ENCODE measurements around the gene RBL1. TPM values are rescaled to one million over a fixed set of nuclear protein-coding genes. Genes with fewer than 3 reads are reported as not detected.
A peak's percentile ranks its signal among the peaks of the same experiment; 100 is the strongest.

RBL1 gene
- total and polyA plus RNA-seq, 10 of the 15 experiments (the other 5 are each of a cell fraction or from before 2014, with no cell fraction given): 4.5 to 51.1 (median 24.9) TPM

DNA sequence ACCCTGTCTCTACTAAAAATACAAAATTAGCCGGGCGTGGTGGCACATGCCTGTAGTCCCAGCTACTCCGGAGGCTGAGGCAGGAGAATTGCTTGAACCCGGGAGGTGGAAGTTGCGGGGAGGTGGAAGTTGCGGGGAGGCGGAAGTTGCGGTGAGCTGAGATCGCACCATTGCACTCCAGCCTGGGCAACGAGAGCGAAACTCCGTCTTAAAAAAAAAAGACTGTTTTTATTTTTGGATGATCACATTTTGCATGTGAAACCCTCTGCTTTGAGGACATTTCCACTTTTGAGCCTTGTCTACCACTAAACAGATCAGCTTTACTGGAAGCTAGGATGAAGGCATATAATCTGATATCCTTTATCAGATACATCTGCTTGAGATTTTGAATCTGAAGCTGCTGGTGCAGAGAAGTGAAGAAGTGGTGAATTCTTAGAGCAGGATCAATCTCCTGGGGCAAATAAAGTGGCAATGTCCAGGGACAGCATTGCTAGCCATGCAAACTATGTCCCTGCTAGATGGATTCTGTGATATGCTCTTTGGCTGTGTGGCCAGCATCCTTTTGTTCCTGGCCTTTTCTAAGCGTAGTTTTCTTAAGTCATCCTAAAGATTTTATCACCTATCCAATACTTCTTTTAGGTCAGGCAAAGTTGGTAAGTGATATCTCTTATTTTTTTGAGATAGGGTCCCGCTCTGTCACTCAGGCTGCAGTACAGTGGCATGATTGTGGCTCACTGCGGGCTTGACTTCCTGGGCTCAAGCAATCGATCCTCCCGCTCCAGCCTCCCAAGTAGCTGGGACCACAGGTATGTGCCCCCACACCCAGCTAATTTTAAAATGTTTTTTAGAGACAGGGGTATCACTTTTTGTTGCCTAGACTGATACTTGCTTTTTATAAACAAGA lies 23.3 kb downstream of the RBL1 start:
- WGBS (ENCODE audit: insufficient coverage, insufficient replicate concordance, low lambda C conversion rate, missing lambda C conversion rate): 12% methylated on average over 16 of the region's 17 CpGs
- ATAC-seq (no peak), DNase-seq (ENCODE audit: low read depth, low spot score) (no peak), FAIRE-seq (no peak)
- Histone ChIP-seq H3K9me3 (replicated peaks; ENCODE audit: control insufficient read depth, insufficient read depth, low read length) (peaks cover 1% of the 10 kb centered on the region; the same call in 2 of the 3 replicates), H3K9ac (ENCODE audit: control insufficient read depth, insufficient read depth, low read length) (no peak overlapping the region), H3K79me2 (ENCODE audit: control insufficient read depth, insufficient read depth, low read length) (peaks cover 3% of the 10 kb centered on the region), H3K36me3 (ENCODE audit: control insufficient read depth in 2 of 2, insufficient read depth in 2 of 2, low read length in 1 of 2) (peaks cover 0 to 13% of the 10 kb centered on the region in 2 experiments; a peak in 2 of 4 replicates), H3K4me1 (ENCODE audit: control insufficient read depth, insufficient read depth, low read length) (peaks cover 9% of the 10 kb centered on the region), H3K27ac (ENCODE audit: control insufficient read depth, insufficient read depth) (no peak overlapping the region; the same call in 1 of the 2 replicates), H4K20me1 (ENCODE audit: control insufficient read depth, insufficient read depth) (no peaks in the 10 kb centered on the region), H3K27me3 (replicated peaks in 1 of 2; ENCODE audit: control insufficient read depth in 2 of 2, insufficient read depth in 2 of 2, low read length in 1 of 2) (no peaks in the 10 kb centered on the region), H3K4me3 (no peak overlapping the region), H3K4me2 (ENCODE audit: control insufficient read depth, insufficient read depth) (peak overlapping the region; percentile 6; the same call in 1 of the 2 replicates), H2AFZ (ENCODE audit: control insufficient read depth, low read depth, low read length) (no peak overlapping the region)
- intact Hi-C loops (cut with micrococcal nuclease; ENCODE audit: unreplicated experiment) (no loop called here), in situ Hi-C loops (cut with MboI) (no loop called here)
- TF ChIP-seq KAT2A (conservative IDR thresholded peaks at IDR 0.05; ENCODE audit: control insufficient read depth, low read depth, low read length) (no peak), NFIC (IDR thresholded peaks at IDR 0.05; ENCODE audit: low read depth, low read length) (peak; percentile 29; the same call in 1 of the 2 replicates), MEF2A (IDR thresholded peaks at IDR 0.05; ENCODE audit: insufficient read depth, low read depth, low read length) (0 out of 2 replicates have a peak, but pooled peaks have one; percentile 43), RUNX3 (IDR thresholded peaks at IDR 0.05; ENCODE audit: low read length) (peak; percentile 69), ETV6 (conservative IDR thresholded peaks at IDR 0.05 in 1 of 2, IDR thresholded peaks at IDR 0.05 in 1 of 2; ENCODE audit: borderline replicate concordance in 1 of 2, low read depth in 1 of 2) (peak in 1 of 2 experiments; percentile 89; a peak in 2 of 4 replicates), EED (IDR thresholded peaks at IDR 0.05; ENCODE audit: low read depth) (peak; percentile 35; the same call in 1 of the 2 replicates), HCFC1 (IDR thresholded peaks at IDR 0.05; ENCODE audit: low read length) (no peak), IKZF2 (IDR thresholded peaks at IDR 0.05) (no peak; a peak in 1 of 4 replicates)
- ChIA-PET CTCF (no interaction called here), SMC1A (ENCODE audit: uncharacterized antibody, unreplicated experiment) (interaction anchor here (0.6 kb wide), 1 partner anchor 463 kb away, joined by 3 read pairs; no protein-coding TSS in a partner anchor), POLR2A (interaction anchor here (0.6 kb wide), 1 partner anchor 1251 kb away, joined by 3 read pairs; no protein-coding TSS in a partner anchor), RAD21 (ENCODE audit: unreplicated experiment) (no interaction called here)
- BruUV-seq (replicated peaks): no TSS peak
